NCI-H526 treated with DMSO at 0.1 percent for 48 hours (cell line): ENCODE measurements around the gene NUDT4.
"Not testable (repeated sequence)": the region's sequence is repeated elsewhere in the genome, so short reads cannot be mapped to it uniquely, and the experiment has no call there.

Experiments
- DNase-seq: peaks from one replicate; lab custom pipeline; 2025; lab: John Stamatoyannopoulos, UW

NUDT4 gene

GRCh38 chr12:93368766-93369165, 9.0 kb upstream of the NUDT4 start:
- no peak for DNase-seq

GRCh38 chr12:93369505-93369904, 8.2 kb upstream of the NUDT4 start:
- no peak for DNase-seq

- no peak for DNase-seq
These were observed 6.8 kb upstream of the NUDT4 start for GRCh38 chr12:93370947-93371346.

- no peak for DNase-seq
These were observed 3.6 kb upstream of the NUDT4 start for GRCh38 chr12:93373961-93374656.

- DNase-seq, result no peak
These were observed 1.8 kb upstream of the NUDT4 start for GRCh38 chr12:93375906-93376305.

GRCh38 chr12:93376436-93377251, 1.1 kb upstream of the NUDT4 start:
- no peak for DNase-seq

GRCh38 chr12:93378196-93378997, 672 bp downstream of the NUDT4 start:
- DNase-seq, result peak; percentile 70

DNA sequence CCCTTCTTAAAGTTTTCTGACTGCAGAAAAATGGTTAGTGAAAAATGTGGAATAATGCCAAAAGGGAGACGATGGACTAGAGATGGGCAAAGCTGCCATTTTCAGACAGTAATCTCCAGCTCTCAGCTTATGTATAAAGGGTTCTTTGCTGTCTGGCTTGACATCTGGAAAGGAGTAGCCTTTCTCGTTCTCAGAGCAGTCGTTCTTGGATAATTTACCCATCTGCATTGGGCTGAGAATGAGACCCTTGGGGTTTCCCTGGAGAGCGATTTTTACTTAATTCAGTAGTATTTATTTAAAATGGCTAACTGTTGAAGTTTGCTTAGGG, 1.2 kb downstream of the NUDT4 start:
- DNase-seq, result peak; percentile 62

GRCh38 chr12:93379326-93379980, 1.7 kb downstream of the NUDT4 start:
- DNase-seq, result peak; percentile 63

GRCh38 chr12:93379981-93380361, 2.2 kb downstream of the NUDT4 start:
- no peak for DNase-seq

DNA sequence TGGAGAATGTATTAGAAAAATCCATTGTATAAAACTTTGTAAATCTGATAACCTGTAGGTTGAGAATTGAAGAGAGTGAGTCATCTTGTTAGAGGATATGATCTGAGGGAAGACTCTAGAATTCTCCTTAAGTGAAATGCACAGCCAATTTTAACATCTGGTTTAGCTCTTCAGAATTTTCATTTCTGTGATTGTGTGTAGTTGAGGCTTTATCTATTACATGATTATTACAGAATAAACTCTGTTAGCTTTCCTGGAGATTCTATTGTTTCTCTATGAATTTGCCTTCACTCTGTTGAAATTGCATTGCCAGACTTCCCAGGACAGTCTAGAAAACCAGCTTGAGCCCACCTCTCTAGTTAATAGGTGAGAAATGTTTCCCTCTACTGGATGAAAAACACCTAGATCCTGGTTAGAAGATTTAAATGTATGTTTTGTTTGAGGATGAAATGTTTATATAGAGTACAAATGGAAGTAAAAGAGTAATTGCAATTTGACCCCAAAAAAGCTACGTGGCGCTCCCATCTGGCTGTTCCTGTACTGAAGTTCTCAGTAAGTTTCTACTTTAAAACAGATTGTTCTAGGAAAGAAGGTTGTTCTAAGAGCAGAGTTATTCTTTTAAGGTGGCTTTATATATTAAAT, 2.9 kb downstream of the NUDT4 start:
- DNase-seq, result peak; percentile 39

GRCh38 chr12:93381161-93381975, 3.6 kb downstream of the NUDT4 start:
- DNase-seq, result no peak

DNA sequence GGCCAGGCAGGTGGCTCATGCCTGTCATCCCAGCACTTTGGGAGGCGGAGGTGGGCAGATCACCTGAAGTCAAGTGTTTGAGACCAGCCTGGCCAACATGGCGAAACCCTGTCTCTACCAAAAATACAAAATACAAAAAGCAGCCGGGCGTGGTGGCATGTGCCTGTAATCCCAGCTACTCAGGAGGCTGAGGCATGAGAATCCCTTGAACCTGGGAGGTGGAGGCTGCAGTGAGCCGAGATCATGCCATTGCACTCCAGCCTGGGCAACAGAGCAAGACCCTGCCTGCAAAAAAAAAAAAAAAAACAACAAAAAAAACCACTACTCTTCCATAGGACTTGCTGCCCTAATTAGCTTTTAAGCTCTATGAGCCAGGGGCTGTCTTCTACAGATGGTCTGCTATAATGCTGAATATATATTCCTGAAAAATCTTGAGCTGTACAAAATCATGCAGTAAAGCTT, 4.3 kb downstream of the NUDT4 start:
- not testable (repeated sequence) for DNase-seq

DNA sequence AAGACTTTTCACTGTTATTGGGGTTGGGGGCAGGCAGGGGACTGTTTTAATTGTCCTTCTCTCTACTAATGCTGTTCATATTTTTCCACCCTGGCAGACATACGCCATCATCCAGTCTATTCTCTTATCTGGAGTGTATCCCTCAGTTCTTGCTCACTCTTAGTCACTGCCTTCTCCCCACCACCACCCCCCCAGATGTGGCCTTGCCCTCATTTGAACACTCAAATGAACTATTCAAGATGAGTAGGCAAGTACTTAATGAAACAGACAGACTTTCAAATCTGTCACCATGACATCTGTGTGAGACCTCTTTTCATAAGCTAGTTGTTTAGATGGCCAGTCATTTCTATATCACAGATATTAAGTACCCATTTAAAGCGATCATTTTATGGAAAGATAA, 10.1 kb downstream of the NUDT4 start:
- DNase-seq, result no peak

DNA sequence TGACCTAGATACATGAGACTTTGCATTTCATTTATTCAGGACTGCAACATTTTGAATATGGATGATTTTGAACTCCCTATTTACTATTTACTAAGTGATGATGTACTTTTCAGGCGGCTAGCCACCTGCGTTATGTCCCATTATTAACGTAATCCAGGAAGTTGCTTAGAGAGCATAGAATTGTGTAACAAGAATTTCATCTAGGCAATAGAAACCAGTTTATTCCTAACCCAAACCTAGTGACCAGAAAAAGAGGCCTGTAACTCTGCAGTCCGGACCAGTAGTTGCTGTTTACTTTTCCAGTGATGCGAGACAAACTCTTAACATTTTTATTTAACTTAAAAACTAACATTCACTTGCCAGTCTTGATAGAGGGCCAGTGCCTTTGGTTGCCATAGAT, 12.3 kb downstream of the NUDT4 start:
- DNase-seq, result peak; percentile 13

DNA sequence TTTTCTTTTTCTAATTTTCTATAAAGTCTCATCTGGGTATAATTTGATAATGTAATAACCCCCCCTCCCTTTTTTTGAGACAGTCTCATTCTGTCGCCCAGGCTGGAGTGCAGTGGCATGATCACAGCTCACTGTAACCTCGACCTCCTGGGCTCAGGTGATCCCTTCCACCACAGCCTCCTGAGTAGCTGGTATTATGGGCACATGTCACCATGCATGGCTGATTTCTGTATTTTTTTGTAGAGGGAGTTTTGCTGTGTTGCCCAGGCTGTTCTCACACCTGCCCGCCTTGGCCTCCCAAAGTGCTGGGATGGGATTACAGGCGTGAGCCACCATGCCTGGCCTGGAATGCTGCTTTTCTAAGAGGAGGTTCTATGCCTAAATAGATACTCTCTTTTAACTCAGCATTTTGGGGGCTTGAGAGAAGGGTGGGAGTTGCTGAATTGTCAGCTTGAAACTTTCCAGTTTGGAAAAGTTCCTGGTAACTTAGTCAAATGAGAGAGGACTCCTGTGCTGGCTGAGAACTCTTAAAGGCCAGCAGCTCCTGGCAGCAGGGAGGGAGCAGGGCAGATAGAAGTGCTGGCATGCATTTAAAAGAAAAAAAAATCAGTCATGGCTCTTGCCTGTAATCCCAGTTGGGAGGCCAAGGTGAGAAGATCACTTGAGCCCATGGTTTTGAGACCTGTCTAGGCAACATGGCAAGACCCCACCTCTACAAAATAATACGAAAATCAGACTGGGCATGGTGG, 13.0 kb downstream of the NUDT4 start:
- DNase-seq, result no peak

DNA sequence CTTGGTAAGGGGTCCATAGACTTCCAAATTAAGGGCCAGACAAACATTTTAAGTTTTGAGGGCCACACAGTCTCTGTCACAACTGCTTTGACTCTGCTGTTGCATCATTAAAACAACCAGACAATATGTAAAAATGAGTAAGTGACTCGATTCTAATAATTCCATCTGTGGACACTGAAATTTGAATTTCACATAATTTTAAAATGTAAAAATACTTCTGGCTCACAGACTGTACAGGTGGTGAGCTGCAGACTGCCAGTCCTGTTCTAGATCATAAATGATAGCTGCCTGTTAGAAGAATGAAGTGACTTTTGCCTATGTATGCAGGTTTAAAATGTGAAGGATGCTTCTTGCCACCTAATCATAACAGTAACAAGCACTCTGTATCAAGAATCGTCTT, 15.7 kb downstream of the NUDT4 start:
- DNase-seq, result no peak

GRCh38 chr12:93397412-93397811, 19.7 kb downstream of the NUDT4 start:
- no peak for DNase-seq

DNA sequence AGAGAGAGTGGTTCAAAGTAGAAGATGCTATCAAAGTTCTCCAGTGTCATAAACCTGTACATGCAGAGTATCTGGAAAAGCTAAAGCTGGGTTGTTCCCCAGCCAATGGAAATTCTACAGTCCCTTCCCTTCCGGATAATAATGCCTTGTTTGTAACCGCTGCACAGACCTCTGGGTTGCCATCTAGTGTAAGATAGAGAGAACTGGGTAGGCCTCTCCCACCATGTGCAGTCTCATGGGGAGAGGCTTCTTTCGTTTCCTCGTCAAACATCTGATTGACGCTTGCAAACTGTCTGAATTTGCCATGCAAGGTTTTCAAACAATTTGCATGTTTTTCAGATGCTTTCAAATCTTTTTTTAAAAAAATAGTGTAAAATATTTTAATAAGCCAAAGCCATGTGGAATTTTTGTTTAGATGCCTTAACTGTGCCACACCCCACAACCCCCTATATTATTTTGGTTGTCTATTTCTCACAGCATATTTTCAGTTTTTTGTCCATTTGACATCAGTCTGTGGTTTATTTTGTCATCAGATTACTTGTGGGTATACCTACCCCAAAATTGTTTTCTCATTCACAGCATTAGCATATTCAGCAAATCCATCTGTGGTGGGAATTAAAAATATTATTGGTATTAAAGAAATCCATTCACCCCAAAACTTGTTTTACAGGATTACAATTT, 21.6 kb downstream of the NUDT4 start:
- DNase-seq, result not testable (repeated sequence)
